Measurements from ENCODE around the gene ISG20.

ISG20 gene

DNA sequence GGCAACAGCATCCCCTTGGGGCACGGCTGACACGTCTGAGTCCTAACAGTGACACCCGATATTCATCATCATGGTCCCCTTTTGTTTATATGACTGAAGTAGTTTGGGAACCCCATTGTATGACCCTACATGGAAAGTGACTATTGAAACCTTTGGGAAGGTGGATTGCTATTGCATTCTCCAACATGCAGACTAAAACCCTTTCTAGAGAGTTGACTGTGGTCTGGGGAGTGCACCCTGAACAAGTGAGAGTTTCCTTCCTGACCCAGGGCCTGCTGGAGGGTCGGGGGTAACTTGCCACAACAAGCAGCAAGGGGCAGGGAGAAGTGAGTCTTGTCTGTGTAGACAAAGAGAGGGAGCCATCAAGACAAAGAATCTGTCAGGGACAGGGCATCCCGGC lies 54.4 kb downstream of the ISG20 start:
- no peaks in the 10 kb centered on the region for H3K4me1 ChIP-seq (ENCODE audit: control extremely low read depth in 1 of 4, control insufficient read depth in 4 of 4, insufficient read depth in 4 of 4, low read length in 3 of 4)
- H3K27ac ChIP-seq (ENCODE audit: insufficient read depth in 1 of 2, low read depth in 1 of 2, low read length in 2 of 2, poor library complexity in 1 of 2, severe bottlenecking in 2 of 2), result no peak overlapping the region
- H3K27me3 ChIP-seq (replicated peaks in 2 of 5; ENCODE audit: control insufficient read depth in 4 of 5, insufficient read depth in 5 of 5, low read length in 4 of 5), result peaks cover 0 to 18% (median 3%) of the 10 kb centered on the region in 5 experiments
- peaks cover 0 to 2% (median 0%) of the 10 kb centered on the region in 5 experiments for H3K9me3 ChIP-seq (ENCODE audit: control extremely low read depth in 1 of 5, control insufficient read depth in 4 of 5, insufficient read depth in 2 of 5, low read depth in 1 of 5, low read length in 4 of 5)
- 70% methylated on average over 4 of the region's 5 CpGs for WGBS (ENCODE audit: insufficient coverage)
- POLR2A ChIA-PET, result no interaction called here
- no peak for DNase-seq
- no peak overlapping the region for H3K4me3 ChIP-seq (ENCODE audit: control insufficient read depth in 1 of 7, extremely low read depth in 1 of 7, insufficient read depth in 4 of 7, low read depth in 2 of 7, low read length in 6 of 7)
- CTCF ChIA-PET, result no interaction called here
- H3K36me3 ChIP-seq (ENCODE audit: control insufficient read depth in 4 of 4, insufficient read depth in 4 of 4, low read length in 3 of 4), result no peaks in the 10 kb centered on the region

GRCh38 chr15:88695101-88695500 lies 56.3 kb downstream of the ISG20 start:
- H3K36me3 ChIP-seq (ENCODE audit: control insufficient read depth in 4 of 4, insufficient read depth in 4 of 4, low read length in 3 of 4), result no peaks in the 10 kb centered on the region
- H3K27me3 ChIP-seq (replicated peaks in 2 of 5; ENCODE audit: control insufficient read depth in 4 of 5, insufficient read depth in 5 of 5, low read length in 4 of 5), result peaks cover 0 to 5% (median 4%) of the 10 kb centered on the region in 5 experiments
- CTCF ChIA-PET, result no interaction called here
- no peaks in the 10 kb centered on the region for H3K4me1 ChIP-seq (ENCODE audit: control extremely low read depth in 1 of 4, control insufficient read depth in 4 of 4, insufficient read depth in 4 of 4, low read length in 3 of 4)
- 80% methylated on average over 2 of the region's 8 CpGs for WGBS (ENCODE audit: insufficient coverage)
- no peaks in the 10 kb centered on the region for H3K9me3 ChIP-seq (ENCODE audit: control extremely low read depth in 1 of 5, control insufficient read depth in 4 of 5, insufficient read depth in 2 of 5, low read depth in 1 of 5, low read length in 4 of 5)
- no peak overlapping the region for H3K27ac ChIP-seq (ENCODE audit: insufficient read depth in 1 of 2, low read depth in 1 of 2, low read length in 2 of 2, poor library complexity in 1 of 2, severe bottlenecking in 2 of 2)
- POLR2A ChIA-PET, result no interaction called here
- no peak for DNase-seq
- no peak overlapping the region for H3K4me3 ChIP-seq (ENCODE audit: control insufficient read depth in 1 of 7, extremely low read depth in 1 of 7, insufficient read depth in 4 of 7, low read depth in 2 of 7, low read length in 6 of 7)

GRCh38 chr15:88695691-88696251 lies 57.0 kb downstream of the ISG20 start:
- CTCF ChIA-PET, result interaction anchor here (0.5 kb wide), 1 partner anchor 74 kb away, joined by 3 read pairs; the partner anchor contains the start of gene AEN
- Histone ChIP-seq H3K4me3 (ENCODE audit: control insufficient read depth in 1 of 7, extremely low read depth in 1 of 7, insufficient read depth in 4 of 7, low read depth in 2 of 7, low read length in 6 of 7) (no peak overlapping the region), H3K9me3 (ENCODE audit: control extremely low read depth in 1 of 5, control insufficient read depth in 4 of 5, insufficient read depth in 2 of 5, low read depth in 1 of 5, low read length in 4 of 5) (no peaks in the 10 kb centered on the region), H3K27ac (ENCODE audit: insufficient read depth in 1 of 2, low read depth in 1 of 2, low read length in 2 of 2, poor library complexity in 1 of 2, severe bottlenecking in 2 of 2) (no peak overlapping the region), H3K27me3 (replicated peaks in 2 of 5; ENCODE audit: control insufficient read depth in 4 of 5, insufficient read depth in 5 of 5, low read length in 4 of 5) (peaks cover 0 to 5% (median 4%) of the 10 kb centered on the region in 5 experiments), H3K36me3 (ENCODE audit: control insufficient read depth in 4 of 4, insufficient read depth in 4 of 4, low read length in 3 of 4) (no peaks in the 10 kb centered on the region), H3K4me1 (ENCODE audit: control extremely low read depth in 1 of 4, control insufficient read depth in 4 of 4, insufficient read depth in 4 of 4, low read length in 3 of 4) (no peaks in the 10 kb centered on the region)
- WGBS (ENCODE audit: insufficient coverage), result 90% methylated on average over 19 of the region's 20 CpGs
- POLR2A ChIA-PET, result no interaction called here
- no peak for DNase-seq

- ChIA-PET CTCF (interaction anchor here (0.5 kb wide), 1 partner anchor 75 kb away, joined by 3 read pairs; the partner anchor contains the start of gene AEN), POLR2A (no interaction called here)
- Histone ChIP-seq H3K4me1 (ENCODE audit: control extremely low read depth in 1 of 4, control insufficient read depth in 4 of 4, insufficient read depth in 4 of 4, low read length in 3 of 4) (no peaks in the 10 kb centered on the region), H3K9me3 (ENCODE audit: control extremely low read depth in 1 of 5, control insufficient read depth in 4 of 5, insufficient read depth in 2 of 5, low read depth in 1 of 5, low read length in 4 of 5) (no peaks in the 10 kb centered on the region), H3K4me3 (ENCODE audit: control insufficient read depth in 1 of 7, extremely low read depth in 1 of 7, insufficient read depth in 4 of 7, low read depth in 2 of 7, low read length in 6 of 7) (no peak overlapping the region), H3K27ac (ENCODE audit: insufficient read depth in 1 of 2, low read depth in 1 of 2, low read length in 2 of 2, poor library complexity in 1 of 2, severe bottlenecking in 2 of 2) (no peak overlapping the region), H3K36me3 (ENCODE audit: control insufficient read depth in 4 of 4, insufficient read depth in 4 of 4, low read length in 3 of 4) (no peaks in the 10 kb centered on the region), H3K27me3 (replicated peaks in 2 of 5; ENCODE audit: control insufficient read depth in 4 of 5, insufficient read depth in 5 of 5, low read length in 4 of 5) (peaks cover 0 to 5% (median 4%) of the 10 kb centered on the region in 5 experiments)
- no peak for DNase-seq
- 100% methylated on average over 1 of the region's 3 CpGs for WGBS (ENCODE audit: insufficient coverage)
These were observed 57.4 kb downstream of the ISG20 start for GRCh38 chr15:88696254-88696653.

DNA sequence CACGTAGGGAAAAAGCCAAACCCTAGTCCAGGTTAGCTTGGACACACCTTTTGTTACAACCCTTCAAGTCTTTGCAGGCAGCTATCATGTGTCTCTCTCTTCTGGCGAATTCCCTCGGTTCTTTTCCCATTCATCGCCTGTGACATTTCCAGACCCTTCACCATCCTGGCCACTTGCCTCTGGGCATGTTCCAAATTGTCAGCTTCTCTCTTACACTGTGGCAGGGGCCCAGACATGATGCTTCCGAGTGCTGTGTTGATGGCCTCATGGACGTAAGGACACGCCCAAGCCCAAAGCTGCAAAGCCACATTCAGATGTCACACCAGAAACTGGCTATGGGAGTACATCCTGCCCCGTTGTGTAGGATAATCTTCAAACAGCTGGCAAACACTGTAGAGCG lies 58.5 kb downstream of the ISG20 start:
- Histone ChIP-seq H3K36me3 (ENCODE audit: control insufficient read depth in 4 of 4, insufficient read depth in 4 of 4, low read length in 3 of 4) (no peaks in the 10 kb centered on the region), H3K27ac (ENCODE audit: insufficient read depth in 1 of 2, low read depth in 1 of 2, low read length in 2 of 2, poor library complexity in 1 of 2, severe bottlenecking in 2 of 2) (no peak overlapping the region), H3K4me3 (ENCODE audit: control insufficient read depth in 1 of 7, extremely low read depth in 1 of 7, insufficient read depth in 4 of 7, low read depth in 2 of 7, low read length in 6 of 7) (no peak overlapping the region), H3K27me3 (replicated peaks in 2 of 5; ENCODE audit: control insufficient read depth in 4 of 5, insufficient read depth in 5 of 5, low read length in 4 of 5) (peaks cover 0 to 7% (median 4%) of the 10 kb centered on the region in 5 experiments), H3K4me1 (ENCODE audit: control extremely low read depth in 1 of 4, control insufficient read depth in 4 of 4, insufficient read depth in 4 of 4, low read length in 3 of 4) (no peaks in the 10 kb centered on the region), H3K9me3 (ENCODE audit: control extremely low read depth in 1 of 5, control insufficient read depth in 4 of 5, insufficient read depth in 2 of 5, low read depth in 1 of 5, low read length in 4 of 5) (no peaks in the 10 kb centered on the region)
- DNase-seq, result no peak
- 91% methylated on average over 8 of the region's 9 CpGs for WGBS (ENCODE audit: insufficient coverage)
- POLR2A ChIA-PET, result no interaction called here
- CTCF ChIA-PET, result no interaction called here

- H3K36me3 ChIP-seq (ENCODE audit: control insufficient read depth in 4 of 4, insufficient read depth in 4 of 4, low read length in 3 of 4), result no peaks in the 10 kb centered on the region
- peaks cover 0 to 2% (median 0%) of the 10 kb centered on the region in 5 experiments for H3K9me3 ChIP-seq (ENCODE audit: control extremely low read depth in 1 of 5, control insufficient read depth in 4 of 5, insufficient read depth in 2 of 5, low read depth in 1 of 5, low read length in 4 of 5)
- POLR2A ChIA-PET, result no interaction called here
- H3K4me3 ChIP-seq (ENCODE audit: control insufficient read depth in 1 of 7, extremely low read depth in 1 of 7, insufficient read depth in 4 of 7, low read depth in 2 of 7, low read length in 6 of 7), result no peak overlapping the region
- DNase-seq, result no peak
- no peak overlapping the region for H3K27ac ChIP-seq (ENCODE audit: insufficient read depth in 1 of 2, low read depth in 1 of 2, low read length in 2 of 2, poor library complexity in 1 of 2, severe bottlenecking in 2 of 2)
- H3K4me1 ChIP-seq (ENCODE audit: control extremely low read depth in 1 of 4, control insufficient read depth in 4 of 4, insufficient read depth in 4 of 4, low read length in 3 of 4), result peaks cover 0 to 3% (median 0%) of the 10 kb centered on the region in 4 experiments
- CTCF ChIA-PET, result no interaction called here
- peaks cover 3 to 13% (median 9%) of the 10 kb centered on the region in 5 experiments for H3K27me3 ChIP-seq (replicated peaks in 2 of 5; ENCODE audit: control insufficient read depth in 4 of 5, insufficient read depth in 5 of 5, low read length in 4 of 5)
- whole genome bisulfite sequencing (ENCODE audit: insufficient coverage), result 100% methylated on average over 1 of the region's 1 CpG
These were observed 61.0 kb downstream of the ISG20 start for GRCh38 chr15:88699861-88700260.

DNA sequence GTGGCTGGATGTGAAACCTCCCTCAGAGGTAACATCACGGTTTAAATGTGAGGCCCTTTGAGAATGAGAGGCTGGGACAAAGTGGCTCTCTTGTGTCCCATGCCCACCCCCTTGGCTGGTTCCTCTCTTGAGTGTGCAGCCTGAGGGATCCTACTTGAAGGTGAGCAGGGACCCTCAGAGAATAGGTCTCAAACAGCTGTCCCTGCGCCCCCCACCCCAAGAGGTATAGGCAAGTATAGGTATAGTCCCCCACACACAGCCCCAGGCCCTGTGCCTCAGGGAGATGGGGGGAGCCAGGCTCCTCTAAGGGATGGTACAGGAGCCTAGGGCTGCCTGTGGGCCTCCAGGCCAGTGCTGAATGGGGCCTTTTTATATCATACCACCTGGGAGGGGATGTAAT lies 61.9 kb downstream of the ISG20 start:
- Histone ChIP-seq H3K27me3 (replicated peaks in 2 of 5; ENCODE audit: control insufficient read depth in 4 of 5, insufficient read depth in 5 of 5, low read length in 4 of 5) (peaks cover 5 to 14% (median 9%) of the 10 kb centered on the region in 5 experiments), H3K27ac (ENCODE audit: insufficient read depth in 1 of 2, low read depth in 1 of 2, low read length in 2 of 2, poor library complexity in 1 of 2, severe bottlenecking in 2 of 2) (no peak overlapping the region), H3K4me3 (ENCODE audit: control insufficient read depth in 1 of 7, extremely low read depth in 1 of 7, insufficient read depth in 4 of 7, low read depth in 2 of 7, low read length in 6 of 7) (no peak overlapping the region), H3K36me3 (ENCODE audit: control insufficient read depth in 4 of 4, insufficient read depth in 4 of 4, low read length in 3 of 4) (no peaks in the 10 kb centered on the region), H3K9me3 (ENCODE audit: control extremely low read depth in 1 of 5, control insufficient read depth in 4 of 5, insufficient read depth in 2 of 5, low read depth in 1 of 5, low read length in 4 of 5) (peaks cover 0 to 2% (median 0%) of the 10 kb centered on the region in 5 experiments), H3K4me1 (ENCODE audit: control extremely low read depth in 1 of 4, control insufficient read depth in 4 of 4, insufficient read depth in 4 of 4, low read length in 3 of 4) (peaks cover 0 to 9% (median 1%) of the 10 kb centered on the region in 4 experiments)
- 100% methylated on average over 1 of the region's 2 CpGs for WGBS (ENCODE audit: insufficient coverage)
- POLR2A ChIA-PET, result no interaction called here
- no peak for DNase-seq
- CTCF ChIA-PET, result no interaction called here
